T-helper 2 cell treated with Interferon-gamma antibody and Interleukin-4, amounts not matched to agents 100 ng/mL and 5 ng/mL, for 36 hours (primary cell): ENCODE measurements around the gene ELL. TPM values are rescaled to one million over a fixed set of nuclear protein-coding genes. Genes with fewer than 3 reads are reported as not detected.

Experiments
- intact Hi-C: fragments of 100-400 bp; cut with micrococcal nuclease; formaldehyde crosslinking; loops from one replicate; pipeline ENCODE4 v1.15.1; 2023
- total RNA-seq: library from RNA; stranded (reverse); gene quantifications from 2 replicates; pipeline ENCODE4 v1.2.3, GENCODE V29; 2022

Gene ELL
- total RNA-seq, 1 donor from 2014 or later, result 23.3 TPM

GRCh38 chr19:18506101-18506930, 15.6 kb downstream of the ELL start:
- intact Hi-C loops, result no loop called here

GRCh38 chr19:18504886-18505610, 16.8 kb downstream of the ELL start:
- intact Hi-C loops, result no loop called here

- intact Hi-C loops, result no loop called here
Measured at GRCh38 chr19:18503971-18504885, 17.6 kb downstream of the ELL start.

DNA sequence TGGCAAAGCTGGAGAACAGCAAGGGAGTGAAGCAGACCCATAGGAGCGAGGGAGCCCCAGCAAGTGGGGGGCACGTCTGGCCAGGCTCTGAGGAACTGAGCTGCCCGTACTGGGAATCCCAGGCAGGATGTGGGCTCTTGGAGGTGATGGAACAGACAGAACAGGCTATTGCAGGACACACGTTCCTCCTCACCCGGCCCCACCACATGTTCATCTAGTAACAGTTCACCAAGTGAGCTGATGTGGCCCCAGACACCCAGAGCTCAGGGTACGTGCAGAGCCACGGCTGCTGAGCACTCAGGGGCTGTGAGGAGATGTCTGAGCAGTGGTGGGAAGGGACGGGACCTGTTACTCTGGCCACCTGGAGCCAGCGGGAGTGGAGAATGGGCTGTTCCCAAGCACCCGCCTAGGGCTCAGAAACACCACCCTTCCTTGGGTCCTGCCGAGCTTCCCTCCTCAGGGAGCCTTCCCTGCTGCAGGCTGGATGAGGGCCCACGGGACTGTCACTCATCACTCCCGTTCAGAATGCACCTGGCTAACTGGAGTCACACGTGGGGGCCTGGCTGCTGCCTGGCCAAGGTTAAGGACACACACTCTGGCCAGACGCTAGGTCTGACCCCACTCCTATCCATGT, 18.4 kb downstream of the ELL start:
- intact Hi-C loops, result no loop called here

DNA sequence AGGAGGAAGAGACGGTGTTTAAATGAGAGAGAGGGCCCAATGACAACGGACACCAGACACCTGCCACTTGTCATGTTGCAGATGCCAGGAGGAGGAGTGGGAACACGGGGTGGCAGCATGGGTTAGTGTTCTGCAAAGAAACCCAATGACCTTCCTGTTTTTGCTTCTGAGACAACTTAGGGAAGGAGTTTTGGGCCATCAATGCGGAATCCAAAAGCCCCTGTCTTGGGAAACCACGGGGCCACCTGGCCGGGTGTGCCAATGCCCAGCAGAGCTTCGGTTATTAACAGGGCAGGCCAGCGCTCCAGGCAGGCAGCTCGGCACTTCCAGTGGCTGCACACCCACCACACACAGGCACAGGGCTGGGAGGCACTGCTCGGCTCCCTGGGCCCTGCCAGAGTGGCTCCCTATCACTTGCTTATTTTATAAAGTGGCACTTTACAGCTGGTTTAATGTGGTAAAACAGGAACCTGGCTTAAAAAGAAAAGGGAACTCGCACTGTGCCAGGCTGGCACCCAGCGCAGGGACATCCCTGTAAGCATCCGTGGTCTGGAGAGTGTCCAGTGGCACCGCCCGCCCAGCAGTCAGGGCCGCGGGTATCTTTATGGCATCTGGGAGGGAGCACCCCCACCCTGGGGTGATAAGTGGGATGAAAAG, 19.1 kb downstream of the ELL start:
- intact Hi-C loops, result no loop called here

DNA sequence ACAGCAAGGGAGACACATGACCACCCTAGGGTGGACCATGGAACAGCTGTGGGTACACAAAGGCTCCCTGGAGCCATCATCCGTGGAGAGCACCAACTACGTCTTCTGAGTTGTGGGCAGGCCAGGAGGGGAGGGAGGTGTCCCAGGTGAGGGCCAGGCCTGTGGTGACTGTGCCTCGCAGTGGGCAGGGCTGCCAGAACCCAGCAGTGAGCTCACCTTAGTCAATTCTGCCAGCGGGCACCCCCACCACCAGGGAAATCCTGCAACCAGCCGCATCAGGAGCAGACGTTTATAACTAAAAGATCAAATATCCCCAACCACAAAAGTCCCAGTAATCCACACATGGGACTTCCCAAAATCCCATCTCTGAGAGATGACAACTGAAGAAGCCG, 19.6 kb downstream of the ELL start:
- intact Hi-C loops, result no loop called here

DNA sequence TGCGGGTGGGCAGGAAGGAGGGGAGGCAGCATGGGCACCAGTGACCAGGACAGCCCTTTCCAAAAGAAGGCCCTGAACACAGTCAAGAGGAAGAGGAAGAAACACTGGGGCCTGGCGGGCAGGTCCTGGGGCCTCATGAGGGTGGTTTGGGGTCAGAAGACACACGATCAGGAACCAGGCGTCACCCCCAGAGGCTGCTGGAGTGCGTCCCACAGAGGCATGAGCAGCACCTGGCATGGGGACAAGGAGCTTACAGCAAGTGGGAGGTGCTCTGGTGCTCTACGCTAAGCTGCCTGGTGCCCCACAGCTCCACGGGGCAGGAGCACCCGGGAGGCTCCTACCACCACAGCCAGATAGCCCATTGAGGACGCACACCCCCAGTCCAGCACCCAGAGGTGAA, 20.0 kb downstream of the ELL start:
- intact Hi-C loops, result no loop called here

DNA sequence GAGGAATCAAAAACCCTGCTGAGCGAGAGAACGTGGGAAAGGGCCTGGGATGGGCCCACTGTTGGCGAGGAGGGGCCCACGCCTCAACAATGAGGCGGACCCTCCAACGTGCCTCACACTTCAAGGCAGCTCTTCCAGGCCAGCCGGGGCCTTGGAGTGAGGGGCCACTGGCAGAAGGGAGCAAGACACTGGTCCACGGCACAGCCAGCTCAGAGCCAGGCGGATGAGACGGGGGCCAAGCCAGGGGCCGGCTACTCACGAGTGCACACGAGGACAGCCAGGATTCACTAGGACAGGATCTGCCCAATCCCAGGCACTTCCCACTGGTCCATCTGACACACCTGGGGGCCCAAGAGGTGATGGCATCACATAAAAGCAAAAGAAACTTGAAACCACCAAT, 20.5 kb downstream of the ELL start:
- intact Hi-C loops, result no loop called here

DNA sequence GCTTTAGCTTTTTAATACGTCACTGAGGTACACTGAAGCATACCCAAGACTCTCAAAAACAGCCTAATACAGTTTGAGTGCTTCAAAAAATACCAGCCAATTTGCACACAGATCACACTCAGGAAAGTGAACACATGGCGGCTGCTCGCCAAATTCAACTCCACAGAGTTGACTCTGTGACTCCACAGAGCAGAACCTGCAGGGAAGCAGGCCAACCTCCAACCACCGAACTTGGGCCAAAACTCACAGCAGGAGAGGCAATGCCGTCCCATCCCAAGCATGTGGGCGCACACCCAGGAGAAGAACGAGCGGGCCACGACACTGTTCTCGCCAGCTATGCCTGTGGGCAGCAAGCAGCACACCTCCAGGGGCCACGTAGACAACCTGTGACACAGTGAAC, 21.1 kb downstream of the ELL start:
- intact Hi-C loops, result no loop called here

- intact Hi-C loops, result no loop called here
Measured at GRCh38 chr19:18500376-18500775, 21.5 kb downstream of the ELL start.

DNA sequence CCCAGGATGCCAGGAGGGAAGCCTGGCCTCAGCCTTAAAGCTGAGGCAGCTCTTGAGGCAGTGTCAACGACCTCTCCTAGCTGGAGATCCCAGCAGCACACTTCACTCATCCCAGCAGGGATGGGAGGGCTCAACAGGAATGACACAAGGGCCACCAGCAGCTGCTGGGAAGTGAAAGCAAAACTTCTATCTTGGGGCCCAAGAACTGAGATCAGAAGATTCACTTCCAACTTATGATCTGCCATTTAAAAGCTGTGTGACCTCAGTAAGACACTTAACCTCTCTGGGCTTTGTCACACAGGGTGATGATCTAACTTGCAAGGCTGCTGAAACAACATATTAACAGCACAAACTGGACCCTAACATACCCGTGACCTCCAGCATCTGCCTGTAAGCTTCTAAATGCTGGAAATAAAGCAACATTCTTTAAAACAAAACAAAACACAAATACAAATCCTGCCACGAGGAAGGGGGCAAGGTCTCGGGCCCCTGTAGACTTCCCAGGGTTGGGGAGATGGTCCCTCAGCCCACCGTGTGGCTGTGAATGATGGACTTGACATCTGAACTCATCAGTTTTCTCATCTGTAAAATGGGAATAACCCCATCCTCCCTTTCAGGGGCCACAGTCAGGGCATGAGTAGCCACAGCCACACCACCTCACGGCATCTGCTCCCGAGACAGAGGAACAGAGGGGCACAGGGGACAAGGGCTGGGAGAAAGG, 22.7 kb downstream of the ELL start:
- intact Hi-C loops, result no loop called here

GRCh38 chr19:18496980-18497256, 25.0 kb downstream of the ELL start:
- intact Hi-C loops, result no loop called here

DNA sequence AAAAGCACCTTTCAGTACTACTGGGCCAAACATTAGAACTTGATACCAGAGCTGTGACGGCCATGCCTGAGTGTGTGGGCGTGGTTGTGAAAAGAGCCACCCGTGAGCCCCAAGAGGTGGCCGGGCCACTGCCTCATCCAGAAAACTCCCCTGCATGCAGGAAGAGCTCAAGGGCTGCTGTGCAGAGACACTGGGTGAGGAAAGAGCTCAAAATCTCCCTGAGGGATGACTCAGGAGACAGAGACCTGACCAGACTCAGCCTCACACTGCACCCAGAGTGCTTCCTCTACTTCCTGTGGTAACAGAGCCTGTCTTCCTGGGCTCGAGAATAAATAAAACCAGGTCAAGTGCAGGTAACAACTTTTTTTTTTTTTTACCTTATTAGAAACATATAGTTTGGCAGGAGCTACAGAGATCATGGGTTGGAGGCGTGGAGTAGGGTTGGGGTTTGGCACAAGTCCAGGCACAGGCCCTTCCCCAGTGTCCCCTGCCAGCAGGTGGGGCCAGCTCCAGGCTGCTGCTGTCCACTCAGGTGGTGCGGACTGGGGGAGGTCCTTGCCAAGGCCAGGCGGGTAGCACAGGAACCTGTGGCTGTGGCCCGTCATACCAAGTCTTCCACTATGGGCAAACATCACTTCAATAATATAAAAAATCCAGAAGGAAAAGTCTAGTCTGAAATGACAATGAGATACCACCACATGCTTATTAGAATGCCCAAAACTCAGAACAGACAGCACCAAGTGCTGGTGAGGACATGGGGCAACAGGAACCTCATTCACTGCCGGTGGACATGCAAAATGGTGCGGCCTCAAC, 25.5 kb downstream of the ELL start:
- intact Hi-C loops, result no loop called here

- intact Hi-C loops, result no loop called here
Measured at GRCh38 chr19:18495204-18495911, 26.5 kb downstream of the ELL start.

GRCh38 chr19:18494267-18494607, 27.6 kb downstream of the ELL start:
- intact Hi-C loops, result no loop called here

- intact Hi-C loops, result no loop called here
Measured at GRCh38 chr19:18493440-18494266, 28.2 kb downstream of the ELL start.

DNA sequence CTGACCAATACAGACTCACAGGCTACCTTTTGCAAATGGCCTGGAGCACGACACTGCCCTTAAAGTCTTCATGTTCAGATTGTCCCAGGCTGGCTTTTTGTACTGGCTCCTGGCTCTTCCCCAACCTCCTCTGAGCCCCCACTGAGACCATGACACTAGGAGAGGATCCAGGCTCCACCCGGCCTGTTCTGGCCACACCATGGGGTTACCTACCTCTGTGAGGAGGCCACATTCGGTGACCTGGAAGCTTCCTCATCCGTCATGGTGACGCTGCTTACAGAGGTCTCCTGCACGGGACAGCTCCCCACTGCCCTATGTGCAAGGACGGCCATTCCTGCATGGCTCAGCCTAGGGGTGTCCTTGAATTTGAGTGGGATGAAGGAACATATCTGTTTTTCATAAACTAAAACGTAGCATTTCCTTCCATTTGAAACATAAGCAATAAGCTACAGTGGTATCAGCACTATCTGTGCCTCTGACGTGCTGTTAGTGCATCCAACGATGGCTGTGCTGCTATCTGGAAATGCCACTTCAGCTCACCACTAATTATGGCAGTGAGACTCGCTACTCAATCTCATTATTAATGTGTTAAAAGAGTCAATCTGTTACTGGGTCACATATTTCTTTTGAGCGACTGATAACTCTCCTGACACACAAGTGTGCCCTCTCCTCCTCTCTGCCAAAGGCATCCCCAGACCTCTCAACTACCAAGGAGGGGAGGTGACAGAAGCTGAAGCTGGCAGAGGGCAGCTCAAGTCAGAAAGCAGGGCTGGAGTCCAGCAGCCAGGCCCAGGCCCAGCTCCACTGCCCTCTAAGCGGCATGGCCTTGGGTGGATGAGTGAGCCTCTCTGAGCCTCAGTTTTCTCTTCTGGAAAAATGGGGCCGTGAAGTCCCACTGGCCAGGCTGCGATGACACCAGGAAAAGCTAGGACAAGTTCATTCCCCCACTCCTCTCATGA, 29.6 kb downstream of the ELL start:
- intact Hi-C loops, result no loop called here
